HG03045 (cell line): ENCODE results near the gene GPR32.
"Not testable (repeated sequence)": the region's sequence is repeated elsewhere in the genome, so short reads cannot be mapped to it uniquely, and the experiment has no call there.

Source experiments
- ATAC-seq: cut with Tn5 transposase; IDR thresholded peaks from one replicate; pipeline ENCODE4 v1.9.1; 2021; ENCODE audit warnings: mild to moderate bottlenecking, moderate library complexity; ENCODE audit not compliant: unreplicated experiment

GPR32 gene

DNA sequence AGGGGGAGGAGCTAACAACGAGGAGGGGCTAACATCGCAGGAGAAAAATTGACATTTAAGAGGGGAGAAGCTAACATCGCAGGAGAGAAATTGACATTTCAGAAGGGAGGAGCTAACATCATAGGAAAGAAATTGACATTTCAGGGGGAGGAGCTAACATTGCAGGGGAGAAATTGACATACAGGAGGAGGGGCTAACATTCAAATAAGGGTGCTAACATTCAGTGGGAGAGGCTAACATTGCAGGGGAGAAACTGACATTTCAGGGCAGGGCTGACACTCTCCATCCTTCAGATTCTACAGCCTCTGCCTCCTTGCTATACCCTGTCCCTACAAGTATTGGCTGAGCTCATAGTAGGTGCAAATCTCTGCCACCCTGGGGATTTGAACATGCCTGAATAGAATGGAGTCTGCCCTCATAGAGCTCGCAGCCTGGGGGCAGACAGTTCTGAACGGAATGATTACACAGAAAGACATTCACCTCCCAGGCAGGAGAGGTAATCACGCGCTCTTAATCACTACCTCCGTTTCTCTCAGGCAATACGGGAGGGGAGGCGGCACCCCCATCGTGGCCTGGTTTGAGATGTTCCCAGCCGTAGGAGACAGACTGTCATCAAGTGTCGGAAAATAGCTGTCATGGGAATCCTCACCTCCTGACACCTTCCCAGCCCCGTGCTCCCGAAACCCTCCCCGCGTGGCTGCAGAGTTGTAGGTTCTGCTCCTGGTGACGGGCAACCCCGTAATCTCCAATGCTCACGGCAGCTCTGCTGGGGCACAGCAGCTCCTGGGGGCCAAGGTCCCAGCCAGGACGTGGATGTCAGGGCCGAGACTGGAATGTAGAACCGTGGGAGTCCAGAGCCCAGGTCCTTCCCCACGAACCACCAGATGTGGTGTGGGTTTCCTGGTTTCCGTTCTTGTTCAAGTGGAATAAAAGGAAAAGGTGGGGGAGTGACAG, 9.5 kb downstream of the GPR32 start:
- ATAC-seq: no peak

DNA sequence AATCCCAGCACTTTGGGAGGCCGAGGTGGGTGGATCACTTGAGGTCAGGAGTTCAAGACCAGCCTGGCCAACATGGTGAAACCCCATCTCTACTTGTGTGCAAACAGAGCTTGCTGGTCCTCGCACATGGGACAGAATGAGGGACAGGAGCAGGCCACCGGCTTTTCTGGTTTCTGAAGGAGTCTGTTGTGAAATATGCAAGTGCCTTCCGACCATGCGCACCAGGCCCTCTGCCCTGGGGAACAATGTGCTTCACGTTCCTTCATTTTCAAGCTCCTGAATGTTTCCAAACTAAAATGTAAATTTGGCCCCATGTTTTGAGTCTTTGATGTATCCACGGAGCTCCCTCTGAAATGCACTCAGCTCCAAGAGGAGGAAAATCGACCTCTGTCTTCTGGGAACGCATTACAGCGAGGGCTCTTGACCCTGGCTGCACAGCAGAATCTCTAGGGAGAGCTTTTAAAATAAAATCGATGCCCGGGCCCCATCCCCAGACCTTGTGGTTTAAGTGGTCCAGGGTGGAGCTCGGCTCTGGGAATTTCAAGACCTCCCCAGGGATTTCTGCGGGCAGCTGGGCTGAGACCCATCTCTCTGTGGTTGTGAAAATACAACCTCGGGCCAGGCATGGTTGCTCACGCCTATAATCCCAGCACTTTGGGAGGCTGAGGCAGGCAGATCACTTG, 10.6 kb downstream of the GPR32 start:
- no peak for ATAC-seq

DNA sequence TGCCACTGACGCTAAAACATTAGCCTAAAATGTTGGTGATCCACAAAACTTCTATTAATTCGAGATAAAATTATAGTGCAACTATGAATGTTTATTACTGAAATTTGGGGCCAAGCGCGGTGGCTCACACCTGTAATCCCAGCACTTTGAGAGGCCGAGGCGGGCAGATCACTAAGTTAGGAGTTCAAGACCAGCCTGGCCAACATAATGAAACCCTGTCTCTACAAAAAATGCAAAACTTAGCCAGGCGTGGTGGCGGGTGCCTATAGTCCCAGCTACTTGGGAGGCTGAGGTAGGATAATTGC, 13.5 kb downstream of the GPR32 start:
- ATAC-seq: not testable (repeated sequence)

DNA sequence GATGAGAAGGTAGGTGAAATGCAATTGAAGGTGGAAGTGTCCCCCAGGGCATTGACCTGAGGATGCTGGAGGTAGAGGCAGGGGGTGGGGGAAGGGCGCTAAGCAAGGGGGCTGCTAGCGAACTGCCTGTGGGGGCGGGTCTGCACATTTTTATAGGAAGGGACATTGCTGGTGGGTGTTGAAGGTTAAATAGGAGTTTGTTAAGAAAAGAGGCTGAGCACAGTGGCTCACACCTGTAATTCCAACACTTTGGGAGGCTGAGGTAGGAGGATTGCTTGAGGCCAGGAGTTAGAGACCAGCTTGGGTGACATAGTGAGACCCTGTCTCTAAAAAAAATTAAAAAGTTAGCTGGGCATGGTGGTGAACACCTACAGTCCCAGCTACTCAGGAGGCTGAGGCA, 14.4 kb downstream of the GPR32 start:
- ATAC-seq: no peak

DNA sequence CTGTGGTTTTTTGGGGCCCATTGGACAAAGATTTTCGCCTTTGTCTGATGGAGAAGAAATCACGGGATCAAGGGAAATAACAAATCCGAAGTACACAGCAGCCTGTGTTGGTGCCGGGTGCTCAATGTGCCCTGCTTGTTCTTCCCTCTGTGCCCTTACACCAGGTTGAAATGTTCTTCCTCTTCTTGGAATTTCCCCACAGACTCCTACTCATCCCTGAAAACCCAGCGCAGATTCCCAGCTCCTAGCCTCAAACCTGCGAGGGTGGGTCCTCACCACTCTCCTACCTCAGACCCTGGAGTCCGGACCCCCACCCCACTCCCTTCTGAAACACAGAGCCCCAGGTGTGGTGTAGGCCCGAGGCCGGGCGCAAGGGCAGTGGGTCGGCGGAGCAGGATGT, 15.1 kb downstream of the GPR32 start:
- ATAC-seq: no peak

DNA sequence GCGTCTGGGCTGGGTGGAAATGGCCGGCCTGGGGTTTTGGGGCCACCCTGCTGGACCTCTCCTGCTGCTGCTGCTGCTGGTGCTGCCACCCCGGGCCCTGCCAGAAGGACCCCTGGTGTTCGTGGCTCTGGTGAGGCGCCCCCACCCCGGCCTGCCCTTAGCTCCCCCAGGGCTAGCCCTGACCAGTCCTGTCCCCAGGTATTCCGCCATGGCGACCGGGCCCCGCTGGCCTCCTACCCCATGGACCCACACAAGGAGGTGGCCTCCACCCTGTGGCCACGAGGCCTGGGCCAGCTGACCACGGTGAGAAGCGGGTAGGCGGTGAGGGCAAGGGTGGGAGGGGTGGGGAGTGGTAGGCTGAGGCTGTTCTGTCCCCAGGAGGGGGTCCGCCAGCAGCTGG, 20.1 kb downstream of the GPR32 start, which contains the start of gene ACP4:
ACP4 (plus strand) TSS at position 20 of the 400 bp plus-strand sequence; CDS start at position 20, 0 bp downstream.
- ATAC-seq: no peak

DNA sequence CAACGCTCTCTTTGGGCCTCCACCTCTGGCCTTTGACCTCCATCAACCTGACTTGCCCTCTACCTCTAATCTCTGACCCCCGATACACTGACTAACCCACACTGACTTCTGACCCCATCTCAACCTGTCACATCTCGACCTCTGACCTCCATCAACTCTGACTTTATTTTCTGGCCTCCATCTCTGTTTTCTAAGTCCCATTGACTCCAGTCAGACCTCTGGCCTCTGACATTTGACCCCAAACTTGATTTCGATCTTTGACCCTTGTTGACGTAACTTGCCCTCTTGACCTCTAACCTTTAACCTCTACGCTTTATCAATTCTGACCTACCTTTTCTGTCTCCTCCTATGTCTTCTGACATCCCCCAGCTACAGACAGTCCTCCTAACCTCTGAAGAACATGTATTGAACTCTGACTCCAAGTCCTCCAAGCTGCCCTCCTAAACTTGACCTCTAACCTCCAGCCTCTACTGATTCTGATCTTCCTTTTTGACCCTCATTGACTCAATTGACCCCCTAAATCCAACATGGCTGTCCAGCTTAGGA, 20.7 kb downstream of the GPR32 start:
- no peak for ATAC-seq

DNA sequence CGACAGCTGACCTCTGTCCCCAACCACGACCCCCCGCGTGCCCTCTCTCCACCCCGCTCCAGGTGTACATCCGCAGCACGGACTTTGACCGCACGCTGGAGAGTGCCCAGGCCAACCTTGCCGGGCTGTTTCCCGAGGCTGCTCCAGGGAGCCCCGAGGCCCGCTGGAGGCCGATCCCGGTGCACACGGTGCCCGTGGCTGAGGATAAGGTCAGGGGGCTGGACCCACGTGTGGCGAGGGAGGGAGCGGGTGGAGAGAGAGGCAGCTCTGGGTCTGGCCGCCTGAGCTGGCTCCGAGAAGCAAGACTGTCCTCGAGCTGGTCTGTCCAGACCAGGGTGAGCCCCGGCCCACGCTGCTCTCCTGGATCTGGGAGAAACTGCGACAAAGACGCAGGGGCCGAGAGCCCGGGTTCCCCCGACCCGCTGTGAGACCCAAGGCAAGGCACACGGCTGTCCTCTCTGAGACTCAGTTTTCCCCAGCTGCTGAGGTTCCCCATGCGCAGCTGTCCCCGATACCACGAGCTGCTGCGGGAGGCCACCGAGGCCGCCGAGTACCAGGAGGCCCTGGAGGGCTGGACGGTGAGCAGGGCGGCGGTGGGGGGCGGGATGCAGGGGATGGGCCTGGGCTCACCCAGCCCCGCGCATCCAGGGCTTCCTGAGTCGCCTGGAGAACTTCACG, 21.5 kb downstream of the GPR32 start:
- no peak for ATAC-seq

DNA sequence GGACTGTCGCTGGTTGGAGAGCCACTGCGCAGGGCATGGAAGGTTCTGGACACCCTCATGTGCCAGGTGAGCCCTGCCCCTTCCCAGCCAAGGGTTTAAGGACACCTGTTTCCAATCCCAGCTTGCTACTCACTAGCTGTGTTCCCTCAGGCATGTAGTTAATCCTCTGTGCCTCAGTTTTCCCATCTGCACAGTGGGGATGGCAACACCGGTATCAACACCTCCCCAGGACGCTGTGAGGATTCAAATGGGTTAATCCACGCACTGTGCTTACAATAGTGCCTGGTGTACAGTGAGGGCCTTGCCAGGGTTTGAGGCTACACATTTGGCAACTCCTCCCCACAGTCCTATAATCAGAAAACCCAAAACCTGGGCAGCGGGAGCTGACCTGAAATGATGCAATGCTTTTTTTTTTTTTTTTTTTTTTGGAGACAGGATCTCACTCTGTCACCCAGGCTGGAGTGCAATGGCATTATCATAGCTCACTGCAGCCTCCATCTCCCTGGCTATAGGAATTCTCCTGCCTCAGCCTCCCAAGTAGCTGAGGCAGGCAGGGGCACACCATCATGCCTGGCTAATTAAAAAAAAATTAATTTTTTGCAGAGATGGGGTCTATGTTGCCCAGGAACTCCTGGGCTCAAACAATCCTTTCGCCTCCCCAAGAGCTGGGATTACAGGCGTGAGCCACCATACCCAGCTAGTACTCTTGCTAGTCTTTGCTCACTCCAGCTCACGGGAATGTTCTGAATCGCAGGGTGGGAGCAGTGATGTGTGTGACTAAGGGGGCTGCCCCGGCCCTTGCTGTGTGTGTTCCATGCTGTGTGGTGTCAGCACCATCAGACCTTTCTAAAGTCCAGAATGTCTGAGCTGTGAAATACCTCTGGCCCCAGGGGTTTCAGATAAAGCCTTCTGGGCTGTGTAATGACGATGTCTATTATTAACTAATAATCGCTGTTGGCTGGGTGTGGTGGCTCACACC, 22.3 kb downstream of the GPR32 start:
- no peak for ATAC-seq

DNA sequence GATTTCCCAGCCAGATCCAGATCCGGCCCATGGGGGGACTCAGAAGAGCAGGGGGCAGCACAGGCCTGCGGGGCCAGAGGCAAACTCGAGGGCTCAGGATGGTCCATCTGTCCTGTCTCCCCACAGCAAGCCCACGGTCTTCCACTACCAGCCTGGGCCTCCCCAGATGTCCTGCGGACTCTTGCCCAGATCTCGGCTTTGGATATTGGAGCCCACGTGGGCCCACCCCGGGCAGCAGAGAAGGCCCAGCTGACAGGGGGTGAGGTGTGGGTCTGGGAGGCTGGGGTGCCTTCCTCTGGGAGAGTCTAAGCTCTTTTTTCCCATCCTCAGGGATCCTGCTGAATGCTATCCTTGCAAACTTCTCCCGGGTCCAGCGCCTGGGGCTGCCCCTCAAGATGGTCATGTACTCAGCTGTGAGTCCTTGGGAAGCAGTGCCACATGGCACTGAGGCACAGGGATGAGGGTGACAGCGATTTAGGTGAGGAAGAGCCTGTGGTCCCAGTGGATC, 23.3 kb downstream of the GPR32 start:
- ATAC-seq: no peak

DNA sequence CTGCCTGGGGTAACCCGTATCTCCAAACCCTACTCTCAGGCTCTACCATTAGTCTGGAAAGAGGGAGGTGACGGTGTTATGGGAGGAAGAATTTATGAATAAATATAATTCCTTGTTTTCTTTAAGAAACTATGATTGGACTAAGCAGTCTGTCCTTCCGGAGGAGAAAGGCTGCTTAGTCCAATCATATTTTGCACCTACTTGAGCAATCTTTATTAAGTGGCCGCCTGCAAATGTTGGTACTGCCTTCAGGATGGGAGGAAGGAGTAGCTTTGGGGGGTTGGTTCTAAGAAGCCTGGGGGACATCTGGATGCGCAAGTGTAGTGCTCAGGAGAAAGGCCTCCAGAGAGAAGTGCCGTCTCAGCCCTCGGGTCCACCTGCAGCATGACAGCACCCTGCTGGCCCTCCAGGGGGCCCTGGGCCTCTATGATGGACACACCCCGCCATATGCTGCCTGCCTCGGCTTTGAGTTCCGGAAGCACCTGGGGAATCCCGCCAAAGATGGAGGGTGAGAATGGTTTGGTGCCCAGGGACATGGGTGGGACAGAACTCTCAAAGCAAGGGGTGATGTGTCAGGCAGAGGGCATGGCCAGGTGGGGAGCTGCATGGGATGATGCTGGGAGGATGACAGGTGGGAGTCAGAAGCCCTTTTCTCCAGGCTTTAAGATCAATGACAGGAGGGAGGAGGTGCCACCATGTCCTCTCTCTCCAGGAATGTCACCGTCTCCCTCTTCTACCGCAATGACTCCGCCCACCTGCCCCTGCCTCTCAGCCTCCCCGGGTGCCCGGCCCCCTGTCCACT, 24.0 kb downstream of the GPR32 start:
- no peak for ATAC-seq

DNA sequence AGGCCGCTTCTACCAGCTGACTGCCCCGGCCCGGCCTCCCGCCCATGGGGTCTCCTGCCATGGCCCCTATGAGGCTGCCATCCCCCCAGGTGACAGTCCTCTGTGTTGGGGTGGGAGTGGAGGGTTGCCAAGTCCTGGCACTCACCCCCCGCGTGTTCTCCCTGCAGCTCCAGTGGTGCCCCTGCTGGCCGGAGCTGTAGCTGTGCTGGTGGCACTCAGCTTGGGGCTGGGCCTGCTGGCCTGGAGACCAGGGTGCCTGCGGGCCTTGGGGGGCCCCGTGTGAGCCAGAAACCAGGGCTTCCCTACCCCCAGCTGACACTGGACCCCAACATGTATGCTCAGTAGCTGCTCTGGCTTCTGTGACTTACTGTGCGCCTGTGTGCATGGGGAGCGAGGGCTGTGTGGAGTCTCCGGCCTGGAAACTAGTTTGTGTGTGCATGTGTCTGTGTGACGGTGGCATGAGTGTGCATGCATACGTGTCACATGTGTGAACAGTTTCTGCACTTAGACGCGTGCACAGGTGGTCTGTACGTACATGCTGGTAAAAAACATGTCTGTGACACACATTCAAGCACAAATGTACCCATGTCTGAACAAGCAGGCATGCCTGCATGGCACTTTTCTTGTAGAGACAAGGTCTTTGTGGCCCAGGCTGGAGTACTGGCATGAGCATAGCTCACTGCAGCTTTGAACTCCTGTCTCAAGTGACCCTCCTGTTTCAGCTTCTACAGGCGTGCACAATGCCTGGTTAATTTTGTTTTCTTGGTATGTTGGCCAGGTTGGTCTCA, 24.8 kb downstream of the GPR32 start:
- ATAC-seq: no peak

DNA sequence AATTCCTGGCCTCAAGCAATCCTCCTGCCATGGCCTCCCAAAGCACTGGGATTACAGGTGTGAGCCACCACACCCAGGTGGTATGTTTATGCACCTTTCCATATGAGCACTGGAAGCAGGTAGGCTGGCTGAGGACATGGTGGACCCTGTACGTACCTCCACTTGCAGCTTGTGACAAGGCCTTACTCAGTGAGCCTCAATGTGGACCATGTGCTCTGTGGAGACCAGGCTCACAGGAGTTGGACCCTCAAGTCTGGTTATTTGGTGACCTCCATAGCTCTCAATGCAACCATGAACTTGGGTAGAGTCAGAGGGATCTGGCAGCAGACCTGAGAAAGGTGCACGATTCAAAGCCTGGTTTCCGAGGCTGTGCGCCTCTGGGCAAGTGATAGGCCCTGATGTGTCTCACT, 25.4 kb downstream of the GPR32 start:
- no peak for ATAC-seq

DNA sequence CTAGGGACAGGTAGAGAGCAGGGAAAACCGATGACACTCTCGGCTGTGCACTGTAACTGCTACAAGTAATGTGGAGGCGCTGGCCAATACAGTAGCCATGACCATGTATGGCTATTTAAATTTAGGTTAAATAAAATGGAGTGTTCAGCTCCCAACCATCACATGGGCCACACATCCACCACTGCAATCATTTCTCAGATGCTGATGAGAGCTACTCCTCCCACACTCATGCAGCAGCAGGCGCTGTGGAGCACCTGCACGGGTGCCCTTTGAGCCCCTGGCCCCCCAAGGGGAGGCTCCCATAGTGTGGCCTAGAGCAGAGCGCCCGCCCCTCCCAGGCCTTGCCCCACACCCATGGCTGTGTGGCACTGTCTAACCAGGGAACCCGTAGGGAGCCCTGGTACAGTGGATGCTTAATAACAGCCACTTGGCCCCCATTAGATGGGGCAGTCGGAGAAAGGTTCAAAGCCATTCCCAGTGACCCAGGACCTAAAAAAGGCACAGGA, 25.9 kb downstream of the GPR32 start:
- ATAC-seq: no peak

DNA sequence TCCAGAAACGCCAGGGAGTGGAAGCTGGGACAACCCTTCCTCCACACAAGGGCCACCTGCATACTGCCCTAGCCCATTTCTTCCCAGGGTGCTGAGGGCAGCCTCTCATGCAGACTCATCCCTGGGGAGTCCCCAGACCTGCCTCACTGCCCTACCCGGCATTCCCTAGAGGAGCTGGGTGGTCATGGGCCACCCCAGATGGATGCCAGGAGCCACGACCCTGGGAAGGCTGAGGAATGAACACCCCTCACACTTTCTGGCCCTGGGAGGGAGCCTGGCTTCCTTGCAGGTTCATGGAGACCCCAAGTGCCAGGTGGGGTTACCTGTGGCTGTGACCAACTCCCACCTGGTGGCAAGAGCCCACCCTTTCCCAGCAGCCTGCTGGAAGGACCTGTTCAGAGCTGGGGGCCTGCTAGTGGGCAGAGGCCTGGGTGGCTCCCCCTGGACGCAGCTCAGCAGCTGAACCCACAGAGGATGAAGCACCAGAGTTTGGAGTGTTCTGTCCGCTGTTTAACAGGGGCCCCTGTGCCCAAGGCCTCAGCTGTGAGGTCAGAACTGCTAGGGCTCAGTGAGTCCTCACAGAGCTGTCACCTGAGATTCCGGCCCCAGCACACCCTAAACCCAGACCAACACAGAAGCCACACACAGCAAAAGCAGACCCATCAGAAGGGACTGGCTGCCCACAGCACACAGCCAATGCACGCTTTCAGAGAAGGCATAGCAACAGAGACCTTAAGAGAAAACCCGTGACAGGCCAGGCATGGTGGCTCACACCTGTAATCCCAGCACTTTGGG, 26.6 kb downstream of the GPR32 start:
- ATAC-seq: no peak

DNA sequence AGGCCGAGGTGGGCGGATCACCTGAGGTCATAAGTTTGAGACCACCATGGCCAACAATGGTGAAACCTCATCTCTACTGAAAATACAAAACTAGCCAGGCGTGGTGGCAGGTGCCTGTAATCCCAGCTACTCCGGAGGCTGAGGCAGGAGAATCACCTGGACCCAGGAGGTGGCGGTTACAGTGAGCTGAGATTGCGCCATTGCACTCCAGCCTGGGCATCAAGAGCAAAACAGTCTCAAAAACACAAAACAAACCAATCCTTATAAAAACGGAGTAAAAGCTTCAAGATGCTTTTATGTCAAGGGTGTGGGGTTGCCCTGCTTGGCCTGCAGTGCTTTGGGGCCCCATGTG, 27.1 kb downstream of the GPR32 start:
- ATAC-seq: no peak
